IPS DF 6.9 (cell line): ENCODE results near the gene B9D1.
A peak's percentile ranks its signal among the peaks of the same experiment; 100 is the strongest.

ENCODE experiments used
- DNase-seq: peaks from one replicate; pipeline ENCODE4 v3.0.0-alpha.2; 2013; ENCODE audit warnings: low read depth, low spot score
- H3K27ac ChIP-seq: one replicate; pipeline ENCODE4 v1.5.1; 2013; ENCODE audit warnings: low read length, control low read depth
- H3K27me3 ChIP-seq: 2 replicates; pipeline ENCODE4 v1.6.1; 2013; ENCODE audit warnings: mild to moderate bottlenecking, low read length; ENCODE audit not compliant: control insufficient read depth, insufficient read depth
- H3K36me3 ChIP-seq: 2 replicates; pipeline ENCODE4 v1.6.1; 2013; ENCODE audit warnings: low read length; ENCODE audit not compliant: control insufficient read depth, insufficient read depth
- H3K4me1 ChIP-seq: 2 replicates; pipeline ENCODE4 v1.6.1; 2013; ENCODE audit warnings: low read length; ENCODE audit not compliant: control insufficient read depth, insufficient read depth
- H3K4me3 ChIP-seq: 2 replicates; pipeline ENCODE4 v1.5.1; 2013; ENCODE audit warnings: mild to moderate bottlenecking, low read length
- H3K9me3 ChIP-seq: 2 replicates; pipeline ENCODE4 v1.6.1; 2013; ENCODE audit warnings: low read length, inconsistent platforms; ENCODE audit not compliant: control insufficient read depth, insufficient read depth
- WGBS: extraction: QIAGEN DNeasy Blood & Tissue Kit; methylation state at CpG from one replicate; pipeline ENCODE4 v1.1.7; 2013; ENCODE audit warnings: mixed read lengths, missing lambda C conversion rate; ENCODE audit not compliant: insufficient read length, insufficient coverage; 5-methylcytosine and 5-hydroxymethylcytosine counted together

Gene B9D1

GRCh38 chr17:19328441-19329061 lies 34.0 kb downstream of the B9D1 start:
- no peaks in the 10 kb centered on the region for H3K4me1 ChIP-seq
- no peak overlapping the region for H3K27ac ChIP-seq
- no peaks in the 10 kb centered on the region for H3K27me3 ChIP-seq
- H3K36me3 ChIP-seq: no peaks in the 10 kb centered on the region; the same call in 1 of the 2 replicates
- no peaks in the 10 kb centered on the region for H3K9me3 ChIP-seq
- no peak overlapping the region for H3K4me3 ChIP-seq
- DNase-seq: no peak
- no CpG with 5 or more reads among the region's 10 CpGs for WGBS

- no peak for DNase-seq
- Histone ChIP-seq H3K27me3 (no peaks in the 10 kb centered on the region), H3K36me3 (no peaks in the 10 kb centered on the region; the same call in 1 of the 2 replicates), H3K9me3 (no peaks in the 10 kb centered on the region), H3K27ac (no peak overlapping the region), H3K4me3 (no peak overlapping the region), H3K4me1 (no peaks in the 10 kb centered on the region)
- no CpG with 5 or more reads among the region's 14 CpGs for WGBS
Measured at GRCh38 chr17:19327031-19327783, 35.3 kb downstream of the B9D1 start.

- Histone ChIP-seq H3K9me3 (no peaks in the 10 kb centered on the region), H3K36me3 (no peaks in the 10 kb centered on the region; the same call in 1 of the 2 replicates), H3K27me3 (no peaks in the 10 kb centered on the region), H3K4me3 (no peak overlapping the region), H3K4me1 (peaks cover 2% of the 10 kb centered on the region; the same call in 1 of the 2 replicates), H3K27ac (no peak overlapping the region)
- DNase-seq: no peak
Measured at GRCh38 chr17:19325542-19325941, 37.0 kb downstream of the B9D1 start.

GRCh38 chr17:19322861-19323260 lies 39.7 kb downstream of the B9D1 start:
- H3K9me3 ChIP-seq: no peaks in the 10 kb centered on the region
- no peaks in the 10 kb centered on the region for H3K27me3 ChIP-seq
- no peak overlapping the region for H3K27ac ChIP-seq
- no peak overlapping the region for H3K4me3 ChIP-seq
- no peak for DNase-seq
- H3K4me1 ChIP-seq: peaks cover 3% of the 10 kb centered on the region; the same call in 1 of the 2 replicates
- H3K36me3 ChIP-seq: no peaks in the 10 kb centered on the region
- WGBS: no CpG with 5 or more reads among the region's 1 CpG

GRCh38 chr17:19322129-19322505 lies 40.4 kb downstream of the B9D1 start:
- Histone ChIP-seq H3K27ac (no peak overlapping the region), H3K4me3 (no peak overlapping the region), H3K9me3 (no peaks in the 10 kb centered on the region), H3K27me3 (no peaks in the 10 kb centered on the region), H3K4me1 (peaks cover 6% of the 10 kb centered on the region), H3K36me3 (no peaks in the 10 kb centered on the region)
- DNase-seq: no peak
- no CpG with 5 or more reads among the region's 5 CpGs for WGBS

GRCh38 chr17:19321481-19322128 lies 40.9 kb downstream of the B9D1 start:
- no peak for DNase-seq
- Histone ChIP-seq H3K4me1 (peaks cover 6% of the 10 kb centered on the region), H3K27me3 (no peaks in the 10 kb centered on the region), H3K27ac (no peak overlapping the region), H3K9me3 (no peaks in the 10 kb centered on the region), H3K36me3 (no peaks in the 10 kb centered on the region), H3K4me3 (no peak overlapping the region)
- WGBS: no CpG with 5 or more reads among the region's 9 CpGs

GRCh38 chr17:19320876-19321275 lies 41.6 kb downstream of the B9D1 start:
- Histone ChIP-seq H3K9me3 (no peaks in the 10 kb centered on the region), H3K27ac (no peak overlapping the region), H3K36me3 (no peaks in the 10 kb centered on the region), H3K27me3 (no peaks in the 10 kb centered on the region), H3K4me3 (no peak overlapping the region), H3K4me1 (peaks cover 7% of the 10 kb centered on the region)
- WGBS: no CpG with 5 or more reads among the region's 5 CpGs
- no peak for DNase-seq

- Histone ChIP-seq H3K4me3 (no peak overlapping the region), H3K9me3 (no peaks in the 10 kb centered on the region), H3K27ac (no peak overlapping the region), H3K27me3 (no peaks in the 10 kb centered on the region), H3K36me3 (no peaks in the 10 kb centered on the region), H3K4me1 (peaks cover 7% of the 10 kb centered on the region)
- no peak for DNase-seq
- WGBS: no CpG with 5 or more reads among the region's 12 CpGs
Measured at GRCh38 chr17:19319771-19320505, 42.6 kb downstream of the B9D1 start.

GRCh38 chr17:19318611-19319010 lies 43.9 kb downstream of the B9D1 start:
- H3K27ac ChIP-seq: no peak overlapping the region
- no peak overlapping the region; the same call in 1 of the 2 replicates for H3K4me3 ChIP-seq
- peaks cover 7% of the 10 kb centered on the region for H3K4me1 ChIP-seq
- H3K27me3 ChIP-seq: no peaks in the 10 kb centered on the region
- H3K36me3 ChIP-seq: 0 out of 2 replicates have a peak, but pooled peaks cover 3% of the 10 kb centered on the region
- H3K9me3 ChIP-seq: no peaks in the 10 kb centered on the region
- DNase-seq: no peak
- no CpG with 5 or more reads among the region's 6 CpGs for WGBS

- H3K4me3 ChIP-seq: no peak overlapping the region; the same call in 1 of the 2 replicates
- peaks cover 10% of the 10 kb centered on the region for H3K36me3 ChIP-seq
- peaks cover 7% of the 10 kb centered on the region for H3K4me1 ChIP-seq
- no CpG with 5 or more reads among the region's 19 CpGs for WGBS
- H3K27ac ChIP-seq: no peak overlapping the region
- H3K9me3 ChIP-seq: no peaks in the 10 kb centered on the region
- H3K27me3 ChIP-seq: no peaks in the 10 kb centered on the region
- peak; percentile 80 for DNase-seq
Measured at GRCh38 chr17:19317359-19318095, 45.0 kb downstream of the B9D1 start.
